Right hindlimb (tissue), 1 donor: ENCODE measurements around the gene NDUFA3.

Source experiments
- DNase-seq: peaks from one replicate; pipeline ENCODE4 v3.0.0-alpha.2; 2018

Gene NDUFA3

GRCh38 chr19:54108496-54108895 is 5.8 kb downstream of the NDUFA3 start:
- DNase-seq = no peak

- no peak for DNase-seq
These were observed 7.0 kb downstream of the NDUFA3 start for GRCh38 chr19:54109651-54110050.

GRCh38 chr19:54114340-54115108 is 11.9 kb downstream of the NDUFA3 start:
- DNase-seq = no peak

- peak; percentile 97 for DNase-seq
These were observed 12.7 kb downstream of the NDUFA3 start, which contains the start of the genes PRPF31 and TFPT for GRCh38 chr19:54115109-54116063. Gene PRPF31 (plus strand): TSS chr19:54115754. CDS start chr19:54118279, 2,525 bp downstream. Gene TFPT (minus strand): TSS chr19:54115657. CDS start chr19:54115269, 388 bp downstream.

GRCh38 chr19:54121259-54121658 is 18.6 kb downstream of the NDUFA3 start:
- DNase-seq = no peak

- no peak for DNase-seq
These were observed 21.0 kb downstream of the NDUFA3 start for GRCh38 chr19:54123682-54124081.

- no peak for DNase-seq
These were observed 21.7 kb downstream of the NDUFA3 start for GRCh38 chr19:54124393-54124792.

GRCh38 chr19:54125713-54126112 is 23.1 kb downstream of the NDUFA3 start:
- no peak for DNase-seq

GRCh38 chr19:54127688-54128440 is 25.2 kb downstream of the NDUFA3 start:
- DNase-seq = no peak

GRCh38 chr19:54128441-54128725 is 25.7 kb downstream of the NDUFA3 start:
- no peak for DNase-seq

- no peak for DNase-seq
These were observed 26.4 kb downstream of the NDUFA3 start for GRCh38 chr19:54128796-54129616.

GRCh38 chr19:54129617-54129996 is 27.0 kb downstream of the NDUFA3 start:
- DNase-seq = no peak

- DNase-seq = peak; percentile 61
These were observed 30.8 kb downstream of the NDUFA3 start for GRCh38 chr19:54133312-54133956.

GRCh38 chr19:54133957-54134590 is 31.4 kb downstream of the NDUFA3 start:
- no peak for DNase-seq

- DNase-seq = no peak
These were observed 33.6 kb downstream of the NDUFA3 start for GRCh38 chr19:54136086-54136863.

GRCh38 chr19:54136864-54137698 is 34.4 kb downstream of the NDUFA3 start:
- peak; percentile 100 for DNase-seq

- peak; percentile 60 for DNase-seq
These were observed 35.2 kb downstream of the NDUFA3 start, which contains the start of gene CNOT3 for GRCh38 chr19:54137699-54138488. Gene CNOT3 (plus strand): TSS chr19:54137762. CDS start chr19:54142979, 5,217 bp downstream.
